Measurements from ENCODE around the gene FAR2.

The FAR2 gene

DNA sequence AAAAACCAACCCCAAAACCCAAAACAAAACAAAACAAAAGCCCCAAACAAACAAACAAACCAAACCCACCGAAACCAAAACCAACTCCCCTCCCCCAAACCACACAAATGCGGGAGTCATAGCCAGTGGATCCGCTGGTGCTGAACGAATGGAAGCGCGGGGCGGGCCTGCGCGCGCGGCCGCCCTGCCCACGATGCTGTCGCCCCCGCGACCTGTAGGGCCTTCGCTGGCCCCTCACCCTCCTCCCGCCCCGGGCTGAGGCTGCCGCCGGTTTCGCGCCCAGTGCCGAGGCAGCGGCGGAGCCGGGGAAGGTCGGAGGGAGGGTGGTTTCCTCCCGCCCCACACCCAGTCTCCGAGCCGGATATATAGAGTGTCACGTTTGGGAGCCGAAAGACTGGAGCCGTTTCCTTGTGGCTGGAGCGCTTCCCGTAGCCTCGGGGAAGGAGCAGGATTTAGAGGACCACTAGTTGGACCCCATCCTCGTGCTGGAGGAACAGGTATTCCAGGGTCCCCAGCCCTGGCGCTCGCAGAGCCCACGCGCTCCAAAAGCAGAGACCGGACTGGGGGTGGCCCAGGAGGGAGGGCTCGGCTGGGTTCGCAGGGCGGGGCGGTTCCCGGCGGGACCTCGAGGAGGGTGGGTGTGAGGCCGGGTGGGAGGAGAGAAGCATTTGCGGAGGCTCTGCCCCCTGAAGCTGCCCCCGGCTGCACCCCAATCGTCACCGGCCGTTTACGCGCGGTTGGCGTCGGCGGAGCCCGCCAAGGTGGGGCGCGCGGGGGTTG lies at the start of gene FAR2:
TSS of gene FAR2 (plus strand) at position 368 of the 780 bp plus-strand sequence. CDS start 121,172 bp downstream, outside the sequence.
- H3K36me3 ChIP-seq (ENCODE audit: low read length), result no peaks in the 10 kb centered on the region
- no peaks in the 10 kb centered on the region for H3K9me3 ChIP-seq (ENCODE audit: insufficient read depth, low read length)
- H3F3A ChIP-seq (ENCODE audit: insufficient read depth), result no peaks in the 10 kb centered on the region
- no peaks in the 10 kb centered on the region for H3K9me2 ChIP-seq (replicated peaks; ENCODE audit: insufficient read depth, low read length)
- no peaks in the 10 kb centered on the region for H4K20me1 ChIP-seq (ENCODE audit: low read depth, low read length)
- no peak within 1 kb of the TSS for H3K4me2 ChIP-seq (ENCODE audit: low read depth, low read length, poor library complexity, severe bottlenecking)
- no peak within 1 kb of the TSS for H2AFZ ChIP-seq (ENCODE audit: low read depth, low read length, severe bottlenecking)
- TF ChIP-seq, protein P1, sequence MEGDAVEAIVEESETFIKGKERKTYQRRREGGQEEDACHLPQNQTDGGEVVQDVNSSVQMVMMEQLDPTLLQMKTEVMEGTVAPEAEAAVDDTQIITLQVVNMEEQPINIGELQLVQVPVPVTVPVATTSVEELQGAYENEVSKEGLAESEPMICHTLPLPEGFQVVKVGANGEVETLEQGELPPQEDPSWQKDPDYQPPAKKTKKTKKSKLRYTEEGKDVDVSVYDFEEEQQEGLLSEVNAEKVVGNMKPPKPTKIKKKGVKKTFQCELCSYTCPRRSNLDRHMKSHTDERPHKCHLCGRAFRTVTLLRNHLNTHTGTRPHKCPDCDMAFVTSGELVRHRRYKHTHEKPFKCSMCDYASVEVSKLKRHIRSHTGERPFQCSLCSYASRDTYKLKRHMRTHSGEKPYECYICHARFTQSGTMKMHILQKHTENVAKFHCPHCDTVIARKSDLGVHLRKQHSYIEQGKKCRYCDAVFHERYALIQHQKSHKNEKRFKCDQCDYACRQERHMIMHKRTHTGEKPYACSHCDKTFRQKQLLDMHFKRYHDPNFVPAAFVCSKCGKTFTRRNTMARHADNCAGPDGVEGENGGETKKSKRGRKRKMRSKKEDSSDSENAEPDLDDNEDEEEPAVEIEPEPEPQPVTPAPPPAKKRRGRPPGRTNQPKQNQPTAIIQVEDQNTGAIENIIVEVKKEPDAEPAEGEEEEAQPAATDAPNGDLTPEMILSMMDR (IDR thresholded peaks at IDR 0.05; ENCODE audit: insufficient read depth, low read length, poor library complexity, severe bottlenecking), result no peak
- no peak for TF ChIP-seq EZH2phosphoT487 (conservative IDR thresholded peaks at IDR 0.05; ENCODE audit: low read length)
- H3K27ac ChIP-seq (ENCODE audit: low read depth, low read length), result no peak within 1 kb of the TSS
- no peaks in the 10 kb centered on the region for H3K79me2 ChIP-seq (ENCODE audit: insufficient read depth, low read length)
- no peak within 1 kb of the TSS for H3K9ac ChIP-seq (ENCODE audit: low read length)
- no peak within 1 kb of the TSS for H3K4me3 ChIP-seq (ENCODE audit: insufficient read depth, low read length, poor library complexity, severe bottlenecking)
- H3K27me3 ChIP-seq (ENCODE audit: low read length), result no peaks in the 10 kb centered on the region

DNA sequence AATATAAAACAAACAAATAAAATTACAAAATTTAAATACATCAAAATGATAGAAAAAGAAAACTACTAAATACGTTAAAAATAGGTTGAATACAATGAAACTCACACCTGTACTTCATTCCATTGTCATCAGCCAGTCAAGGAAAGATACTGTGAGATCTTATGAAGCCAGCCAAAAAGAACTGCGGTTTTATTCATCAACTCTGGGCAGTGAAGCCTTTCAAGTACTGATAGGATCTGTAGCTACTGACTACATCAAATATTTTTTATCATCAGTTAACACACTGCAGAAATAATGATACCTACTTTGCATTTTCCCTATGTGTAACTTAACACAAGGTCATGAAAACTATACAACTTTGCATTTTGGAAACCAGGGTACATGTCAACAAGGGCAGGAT lies 46.3 kb upstream of the FAR2 start:
- Histone ChIP-seq H3K27ac (ENCODE audit: low read depth, low read length) (no peak overlapping the region), H3F3A (ENCODE audit: insufficient read depth) (no peaks in the 10 kb centered on the region), H3K9me2 (replicated peaks; ENCODE audit: insufficient read depth, low read length) (no peaks in the 10 kb centered on the region), H3K27me3 (ENCODE audit: low read length) (no peaks in the 10 kb centered on the region; the same call in 1 of the 2 replicates), H3K9me3 (ENCODE audit: insufficient read depth, low read length) (no peaks in the 10 kb centered on the region), H4K20me1 (ENCODE audit: low read depth, low read length) (no peaks in the 10 kb centered on the region), H2AFZ (ENCODE audit: low read depth, low read length, severe bottlenecking) (no peak overlapping the region), H3K4me2 (ENCODE audit: low read depth, low read length, poor library complexity, severe bottlenecking) (no peak overlapping the region), H3K79me2 (ENCODE audit: insufficient read depth, low read length) (no peaks in the 10 kb centered on the region), H3K4me3 (ENCODE audit: insufficient read depth, low read length, poor library complexity, severe bottlenecking) (no peak overlapping the region), H3K36me3 (ENCODE audit: low read length) (no peaks in the 10 kb centered on the region), H3K9ac (ENCODE audit: low read length) (no peak overlapping the region)
- TF ChIP-seq, protein P1 (IDR thresholded peaks at IDR 0.05; ENCODE audit: insufficient read depth, low read length, poor library complexity, severe bottlenecking), result no peak
- no peak for TF ChIP-seq EZH2phosphoT487 (conservative IDR thresholded peaks at IDR 0.05; ENCODE audit: low read length)

DNA sequence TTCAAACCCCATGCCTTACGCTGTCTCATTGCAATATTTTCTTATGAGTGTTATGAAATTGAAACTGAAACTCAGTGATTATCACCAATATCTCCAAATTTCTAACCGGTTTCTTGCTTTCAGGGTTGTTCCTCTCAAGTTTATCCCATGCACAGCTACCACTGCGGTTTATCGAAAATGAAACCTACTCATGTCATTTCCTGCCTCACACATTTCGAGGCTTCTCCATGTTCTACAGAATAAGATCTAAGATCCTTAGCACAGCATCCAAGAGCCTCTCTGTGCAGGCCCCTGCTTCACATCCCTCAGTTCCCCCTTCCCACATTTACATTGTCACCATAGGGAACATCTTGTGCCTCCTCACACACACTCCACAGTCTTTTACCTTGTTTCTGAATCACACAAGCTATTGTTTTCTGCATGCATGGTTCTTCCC lies 45.5 kb upstream of the FAR2 start:
- Histone ChIP-seq H4K20me1 (ENCODE audit: low read depth, low read length) (no peaks in the 10 kb centered on the region), H3K9me3 (ENCODE audit: insufficient read depth, low read length) (no peaks in the 10 kb centered on the region), H2AFZ (ENCODE audit: low read depth, low read length, severe bottlenecking) (no peak overlapping the region), H3K27ac (ENCODE audit: low read depth, low read length) (no peak overlapping the region), H3K79me2 (ENCODE audit: insufficient read depth, low read length) (no peaks in the 10 kb centered on the region), H3K4me2 (ENCODE audit: low read depth, low read length, poor library complexity, severe bottlenecking) (peak overlapping the region; percentile 23), H3K36me3 (ENCODE audit: low read length) (no peaks in the 10 kb centered on the region), H3F3A (ENCODE audit: insufficient read depth) (no peaks in the 10 kb centered on the region), H3K27me3 (ENCODE audit: low read length) (no peaks in the 10 kb centered on the region; the same call in 1 of the 2 replicates), H3K9me2 (replicated peaks; ENCODE audit: insufficient read depth, low read length) (no peaks in the 10 kb centered on the region), H3K4me3 (ENCODE audit: insufficient read depth, low read length, poor library complexity, severe bottlenecking) (no peak overlapping the region), H3K9ac (ENCODE audit: low read length) (no peak overlapping the region)
- TF ChIP-seq, protein P1 (IDR thresholded peaks at IDR 0.05; ENCODE audit: insufficient read depth, low read length, poor library complexity, severe bottlenecking), result no peak
- TF ChIP-seq EZH2phosphoT487 (conservative IDR thresholded peaks at IDR 0.05; ENCODE audit: low read length), result no peak

Data from SU-DHL-6 (cell line).